ENCODE results near the gene RPL41. TPM values are rescaled to one million over a fixed set of nuclear protein-coding genes. Genes with fewer than 3 reads are reported as not detected.

Gene RPL41
- total RNA-seq, 1 experiment from 2014 or later, result 3,551 TPM

DNA sequence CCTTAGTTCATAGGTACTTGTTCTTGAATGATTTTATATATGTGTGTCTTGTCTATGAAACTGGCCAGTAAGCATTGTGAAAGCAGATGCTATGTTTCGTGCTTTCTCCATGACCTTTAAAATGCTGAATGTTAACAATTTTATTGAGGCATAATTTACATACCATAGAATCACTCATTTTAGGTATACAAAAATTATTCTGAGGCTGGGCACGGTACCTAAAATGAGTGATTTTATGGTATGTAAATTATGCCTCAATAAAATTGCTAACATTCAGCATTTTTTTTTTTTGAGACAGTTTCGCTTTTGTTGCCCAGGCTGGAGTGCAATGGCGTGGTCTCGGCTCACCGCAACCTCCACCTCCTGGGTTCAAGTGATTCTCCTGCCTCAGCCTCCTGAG lies 18.5 kb downstream of the RPL41 start:
- Histone ChIP-seq H3K4me3 (ENCODE audit: low read length) (no peak overlapping the region), H3K4me1 (ENCODE audit: insufficient read depth, low read length) (peaks cover 7% of the 10 kb centered on the region; the same call in 1 of the 2 replicates), H4K20me1 (ENCODE audit: low read length) (no peaks in the 10 kb centered on the region), H3K27me3 (ENCODE audit: low read length) (no peaks in the 10 kb centered on the region), H3K79me2 (ENCODE audit: low read length) (peaks cover 8% of the 10 kb centered on the region; the same call in 1 of the 2 replicates), H3K9me2 (replicated peaks; ENCODE audit: low read length) (no peaks in the 10 kb centered on the region), H2AFZ (ENCODE audit: low read length) (no peak overlapping the region), H3K9ac (ENCODE audit: low read length) (no peak overlapping the region), H3K27ac (ENCODE audit: low read length) (no peak overlapping the region), H3K9me3 (ENCODE audit: low read length) (no peaks in the 10 kb centered on the region), H3K36me3 (ENCODE audit: low read depth, low read length) (peaks cover 60% of the 10 kb centered on the region), H3F3A (ENCODE audit: low read length, unreplicated experiment) (no peaks in the 10 kb centered on the region), H3K4me2 (ENCODE audit: low read length) (no peak overlapping the region)
- POLR2A ChIA-PET (ENCODE audit: unreplicated experiment), result no interaction called here
- no peak for ATAC-seq
- DNase-seq, result no peak
- intact Hi-C loops (cut with micrococcal nuclease), result no loop called here
- BruUV-seq (replicated peaks), result no TSS peak
- CTCF ChIA-PET, result no interaction called here
- TF ChIP-seq, protein P1, sequence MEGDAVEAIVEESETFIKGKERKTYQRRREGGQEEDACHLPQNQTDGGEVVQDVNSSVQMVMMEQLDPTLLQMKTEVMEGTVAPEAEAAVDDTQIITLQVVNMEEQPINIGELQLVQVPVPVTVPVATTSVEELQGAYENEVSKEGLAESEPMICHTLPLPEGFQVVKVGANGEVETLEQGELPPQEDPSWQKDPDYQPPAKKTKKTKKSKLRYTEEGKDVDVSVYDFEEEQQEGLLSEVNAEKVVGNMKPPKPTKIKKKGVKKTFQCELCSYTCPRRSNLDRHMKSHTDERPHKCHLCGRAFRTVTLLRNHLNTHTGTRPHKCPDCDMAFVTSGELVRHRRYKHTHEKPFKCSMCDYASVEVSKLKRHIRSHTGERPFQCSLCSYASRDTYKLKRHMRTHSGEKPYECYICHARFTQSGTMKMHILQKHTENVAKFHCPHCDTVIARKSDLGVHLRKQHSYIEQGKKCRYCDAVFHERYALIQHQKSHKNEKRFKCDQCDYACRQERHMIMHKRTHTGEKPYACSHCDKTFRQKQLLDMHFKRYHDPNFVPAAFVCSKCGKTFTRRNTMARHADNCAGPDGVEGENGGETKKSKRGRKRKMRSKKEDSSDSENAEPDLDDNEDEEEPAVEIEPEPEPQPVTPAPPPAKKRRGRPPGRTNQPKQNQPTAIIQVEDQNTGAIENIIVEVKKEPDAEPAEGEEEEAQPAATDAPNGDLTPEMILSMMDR (conservative IDR thresholded peaks at IDR 0.05; ENCODE audit: low read depth, low read length), result no peak
- TF ChIP-seq EZH2phosphoT487 (IDR thresholded peaks at IDR 0.05; ENCODE audit: borderline replicate concordance, low read length), result no peak
- no peak for TF ChIP-seq EZH2 (IDR thresholded peaks at IDR 0.05; ENCODE audit: low read length, unreplicated experiment)

DNA sequence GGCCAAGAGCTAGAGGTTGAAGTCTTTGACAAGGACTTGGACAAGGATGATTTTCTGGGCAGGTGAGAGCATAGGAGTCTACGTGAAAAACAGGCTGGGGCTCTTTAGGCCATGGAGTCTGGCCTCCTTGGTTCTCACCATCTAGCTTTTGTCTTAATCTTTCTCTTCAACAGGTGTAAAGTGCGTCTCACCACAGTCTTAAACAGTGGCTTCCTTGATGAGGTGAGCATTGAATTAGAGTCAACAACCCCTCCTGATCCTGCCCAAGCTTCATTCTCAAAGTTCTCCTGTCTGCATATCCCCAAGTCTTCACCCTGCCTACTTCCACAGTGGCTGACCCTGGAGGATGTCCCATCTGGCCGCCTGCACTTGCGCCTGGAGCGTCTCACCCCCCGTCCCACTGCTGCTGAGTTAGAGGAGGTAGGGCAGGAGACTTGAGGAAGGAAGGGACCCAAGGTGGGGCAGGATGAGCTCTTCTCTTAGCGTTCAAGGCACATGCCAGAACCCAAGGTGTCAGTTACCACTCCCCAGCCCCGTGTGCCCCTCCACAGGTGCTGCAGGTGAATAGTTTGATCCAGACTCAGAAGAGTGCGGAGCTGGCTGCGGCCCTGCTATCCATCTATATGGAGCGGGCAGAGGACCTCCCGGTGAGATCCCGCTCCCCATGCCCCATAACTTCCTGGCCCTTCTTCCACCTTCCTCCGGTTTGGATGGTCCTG lies 21.6 kb downstream of the RPL41 start:
- POLR2A ChIA-PET (ENCODE audit: unreplicated experiment), result no interaction called here
- Histone ChIP-seq H3K4me1 (ENCODE audit: insufficient read depth, low read length) (no peaks in the 10 kb centered on the region), H3K9me3 (ENCODE audit: low read length) (no peaks in the 10 kb centered on the region), H3K27ac (ENCODE audit: low read length) (no peak overlapping the region), H3K79me2 (ENCODE audit: low read length) (no peaks in the 10 kb centered on the region), H3K27me3 (ENCODE audit: low read length) (no peaks in the 10 kb centered on the region), H4K20me1 (ENCODE audit: low read length) (no peaks in the 10 kb centered on the region), H3K9me2 (replicated peaks; ENCODE audit: low read length) (no peaks in the 10 kb centered on the region), H3K4me3 (ENCODE audit: low read length) (no peak overlapping the region), H2AFZ (ENCODE audit: low read length) (no peak overlapping the region), H3K4me2 (ENCODE audit: low read length) (no peak overlapping the region), H3K36me3 (ENCODE audit: low read depth, low read length) (peaks cover 56% of the 10 kb centered on the region), H3K9ac (ENCODE audit: low read length) (no peak overlapping the region), H3F3A (ENCODE audit: low read length, unreplicated experiment) (no peaks in the 10 kb centered on the region)
- intact Hi-C loops (cut with micrococcal nuclease), result no loop called here
- DNase-seq, result no peak
- TF ChIP-seq EZH2 (IDR thresholded peaks at IDR 0.05; ENCODE audit: low read length, unreplicated experiment) (no peak), EZH2phosphoT487 (IDR thresholded peaks at IDR 0.05; ENCODE audit: borderline replicate concordance, low read length) (no peak)
- TF ChIP-seq, protein P1 (conservative IDR thresholded peaks at IDR 0.05; ENCODE audit: low read depth, low read length), result no peak
- TSS peak; percentile 21 for BruUV-seq (replicated peaks)
- CTCF ChIA-PET, result no interaction called here
- no peak for ATAC-seq
